GM23338 (cell line): ENCODE measurements around the gene SH2D5. TPM values are rescaled to one million over a fixed set of nuclear protein-coding genes. Genes with fewer than 3 reads are reported as not detected.

Experiments
- ATAC-seq: fragments of 200-7000 bp; cut with Tn5 transposase; 3 replicates; pipeline ENCODE4 v1.9.1; 2020
- DNase-seq: peaks from one replicate; pipeline ENCODE4 v3.0.0-alpha.2; 2015; ENCODE audit warnings: low spot score
- H2AFZ ChIP-seq: fragments of 200-600 bp; sonication (generic); 2 replicates; pipeline ENCODE4 v1.8.0; 2016; ENCODE audit warnings: antibody characterized with exemption, mild to moderate bottlenecking, moderate library complexity
- H3F3A ChIP-seq: fragments of 200-600 bp; sonication (generic); replicated peaks from 2 replicates; pipeline ENCODE4 v1.8.0; 2017; ENCODE audit warnings: antibody characterized with exemption, mixed run types, low read depth
- H3K27ac ChIP-seq: fragments of 200-600 bp; sonication (generic); 2 replicates; pipeline ENCODE4 v1.6.1; 2016; ENCODE audit warnings: low read depth
- H3K27me3 ChIP-seq: fragments of 200-600 bp; sonication (generic); 2 replicates; pipeline ENCODE4 v1.8.0; 2016; ENCODE audit warnings: mild to moderate bottlenecking, mixed run types, moderate library complexity; ENCODE audit not compliant: insufficient read depth
- H3K36me3 ChIP-seq: fragments of 200-600 bp; sonication (generic); 2 replicates; pipeline ENCODE4 v1.8.0; 2016; ENCODE audit warnings: mild to moderate bottlenecking; ENCODE audit not compliant: insufficient read depth
- H3K4me1 ChIP-seq: fragments of 200-600 bp; sonication (generic); 2 replicates; pipeline ENCODE4 v1.8.0; 2016; ENCODE audit warnings: mild to moderate bottlenecking, moderate library complexity; ENCODE audit not compliant: insufficient read depth
- H3K4me2 ChIP-seq: fragments of 200-600 bp; sonication (generic); 2 replicates; pipeline ENCODE4 v1.7.1; 2017; ENCODE audit warnings: mixed run types
- H3K4me3 ChIP-seq: fragments of 200-600 bp; sonication (generic); 2 replicates; pipeline ENCODE4 v1.6.1; 2016; ENCODE audit warnings: mixed run types
- H3K79me2 ChIP-seq: fragments of 200-600 bp; sonication (generic); replicated peaks from 2 replicates; pipeline ENCODE4 v1.8.0; 2017; ENCODE audit warnings: mild to moderate bottlenecking; ENCODE audit not compliant: insufficient read depth
- H3K9me2 ChIP-seq: fragments of 200-600 bp; sonication (generic); 2 replicates; pipeline ENCODE4 v1.8.0; 2017; ENCODE audit not compliant: insufficient read depth
- H4K20me1 ChIP-seq: fragments of 200-600 bp; sonication (generic); replicated peaks from 2 replicates; pipeline ENCODE4 v1.8.0; 2017; ENCODE audit warnings: mild to moderate bottlenecking; ENCODE audit not compliant: insufficient read depth
- H3K27ac Mint-ChIP-seq: 2 replicates; pipeline ENCODE4 v1.8.0; 2020; ENCODE audit warnings: inconsistent platforms, mild to moderate bottlenecking, moderate library complexity, mixed read lengths
- H3K27me3 Mint-ChIP-seq: 3 replicates; pipeline ENCODE4 v1.8.0; 2022; ENCODE audit warnings: low read depth, mild to moderate bottlenecking, moderate library complexity, mixed read lengths, inconsistent platforms; ENCODE audit not compliant: insufficient read depth, poor library complexity
- H3K36me3 Mint-ChIP-seq: 3 replicates; pipeline ENCODE4 v1.8.0; 2021; ENCODE audit warnings: low read depth, mild to moderate bottlenecking, inconsistent platforms, moderate library complexity, mixed read lengths
- H3K4me1 Mint-ChIP-seq: 3 replicates; pipeline ENCODE4 v1.8.0; 2020; ENCODE audit warnings: mild to moderate bottlenecking, inconsistent platforms, mixed read lengths
- H3K4me3 Mint-ChIP-seq: 3 replicates; pipeline ENCODE4 v1.8.0; 2021; ENCODE audit warnings: moderate library complexity, mild to moderate bottlenecking, inconsistent platforms, mixed read lengths
- H3K9me3 Mint-ChIP-seq: 3 replicates; pipeline ENCODE4 v1.8.0; 2020; ENCODE audit warnings: moderate library complexity, mild to moderate bottlenecking, inconsistent platforms, mixed read lengths
- CREB1 ChIP-seq: fragments of 250-450 bp; sonication (Bioruptor Pico); IDR thresholded peaks from 2 replicates; pipeline ENCODE4 v1.5.0; 2020; ENCODE audit warnings: low read depth, mild to moderate bottlenecking, moderate library complexity
- EZH2 ChIP-seq: fragments of 200-600 bp; sonication (generic); IDR thresholded peaks from one replicate; pipeline ENCODE4 v1.8.0; 2017; ENCODE audit warnings: antibody characterized with exemption, mild to moderate bottlenecking, low read depth; ENCODE audit not compliant: unreplicated experiment
- NANOG ChIP-seq: IDR thresholded peaks from 2 replicates; pipeline ENCODE4 v1.6.1; 2016; ENCODE audit warnings: antibody characterized with exemption, borderline replicate concordance
- POLR2AphosphoS5 ChIP-seq: IDR thresholded peaks from 2 replicates; pipeline ENCODE4 v1.6.1; 2016; ENCODE audit warnings: antibody characterized with exemption, low read depth
- STAT1 ChIP-seq: IDR thresholded peaks from one replicate; pipeline ENCODE4 v1.6.1; 2016; ENCODE audit warnings: antibody characterized with exemption; ENCODE audit not compliant: unreplicated experiment
- ZNF114 ChIP-seq: fragments of 250-450 bp; sonication (Bioruptor Pico); IDR thresholded peaks from 2 replicates; pipeline ENCODE4 v1.5.0; 2020; ENCODE audit warnings: mild to moderate bottlenecking, moderate library complexity
- ZNF331 ChIP-seq: fragments of 250-450 bp; sonication (Bioruptor Pico); IDR thresholded peaks from 2 replicates; pipeline ENCODE4 v1.5.0; 2020; ENCODE audit warnings: low read depth, mild to moderate bottlenecking, moderate library complexity
- polyA plus RNA-seq: library from polyadenylated mRNA; unstranded; fragments of >200 nt; fragmentation: Nextera tagmentation; extraction: Ambion mirVana; gene quantifications from 2 replicates; pipeline ENCODE4 v1.2.1, GENCODE V29; 2016
- total RNA-seq: library from RNA; depleted of rRNA; stranded (reverse); fragments of >200 nt; shearing (Covaris generic); gene quantifications from 2 replicates; pipeline ENCODE4 v1.2.3, GENCODE V29; 2014
- TF ChIP-seq, protein P1 (sequence below): fragments of 250-450 bp; sonication (Bioruptor Pico); IDR thresholded peaks from 2 replicates; pipeline ENCODE4 v1.5.0; 2020; ENCODE audit warnings: mild to moderate bottlenecking, moderate library complexity
- TF ChIP-seq, protein P2 (sequence below), 2 experiments: fragments of 200-600 bp in 1 of 2; sonication (generic) in 1 of 2; conservative IDR thresholded peaks; 2 replicates each; pipeline versions ENCODE4 v1.5.1 to v1.6.1; 2016 to 2017; ENCODE audit warnings: antibody characterized with exemption in 2 of 2, low read depth in 2 of 2, mild to moderate bottlenecking in 2 of 2, moderate library complexity in 1 of 2
- TF ChIP-seq, protein P3 (sequence below): IDR thresholded peaks from 2 replicates; pipeline ENCODE4 v1.6.1; 2016; ENCODE audit warnings: antibody characterized with exemption
- TF ChIP-seq, protein P4 (sequence below): IDR thresholded peaks from one replicate; pipeline ENCODE4 v1.6.1; 2018; ENCODE audit warnings: antibody characterized with exemption; ENCODE audit not compliant: unreplicated experiment

The SH2D5 gene
- total and polyA plus RNA-seq, 2 experiments from 2014 or later: 5.0 to 24.8 TPM

- TF ChIP-seq, protein P1, sequence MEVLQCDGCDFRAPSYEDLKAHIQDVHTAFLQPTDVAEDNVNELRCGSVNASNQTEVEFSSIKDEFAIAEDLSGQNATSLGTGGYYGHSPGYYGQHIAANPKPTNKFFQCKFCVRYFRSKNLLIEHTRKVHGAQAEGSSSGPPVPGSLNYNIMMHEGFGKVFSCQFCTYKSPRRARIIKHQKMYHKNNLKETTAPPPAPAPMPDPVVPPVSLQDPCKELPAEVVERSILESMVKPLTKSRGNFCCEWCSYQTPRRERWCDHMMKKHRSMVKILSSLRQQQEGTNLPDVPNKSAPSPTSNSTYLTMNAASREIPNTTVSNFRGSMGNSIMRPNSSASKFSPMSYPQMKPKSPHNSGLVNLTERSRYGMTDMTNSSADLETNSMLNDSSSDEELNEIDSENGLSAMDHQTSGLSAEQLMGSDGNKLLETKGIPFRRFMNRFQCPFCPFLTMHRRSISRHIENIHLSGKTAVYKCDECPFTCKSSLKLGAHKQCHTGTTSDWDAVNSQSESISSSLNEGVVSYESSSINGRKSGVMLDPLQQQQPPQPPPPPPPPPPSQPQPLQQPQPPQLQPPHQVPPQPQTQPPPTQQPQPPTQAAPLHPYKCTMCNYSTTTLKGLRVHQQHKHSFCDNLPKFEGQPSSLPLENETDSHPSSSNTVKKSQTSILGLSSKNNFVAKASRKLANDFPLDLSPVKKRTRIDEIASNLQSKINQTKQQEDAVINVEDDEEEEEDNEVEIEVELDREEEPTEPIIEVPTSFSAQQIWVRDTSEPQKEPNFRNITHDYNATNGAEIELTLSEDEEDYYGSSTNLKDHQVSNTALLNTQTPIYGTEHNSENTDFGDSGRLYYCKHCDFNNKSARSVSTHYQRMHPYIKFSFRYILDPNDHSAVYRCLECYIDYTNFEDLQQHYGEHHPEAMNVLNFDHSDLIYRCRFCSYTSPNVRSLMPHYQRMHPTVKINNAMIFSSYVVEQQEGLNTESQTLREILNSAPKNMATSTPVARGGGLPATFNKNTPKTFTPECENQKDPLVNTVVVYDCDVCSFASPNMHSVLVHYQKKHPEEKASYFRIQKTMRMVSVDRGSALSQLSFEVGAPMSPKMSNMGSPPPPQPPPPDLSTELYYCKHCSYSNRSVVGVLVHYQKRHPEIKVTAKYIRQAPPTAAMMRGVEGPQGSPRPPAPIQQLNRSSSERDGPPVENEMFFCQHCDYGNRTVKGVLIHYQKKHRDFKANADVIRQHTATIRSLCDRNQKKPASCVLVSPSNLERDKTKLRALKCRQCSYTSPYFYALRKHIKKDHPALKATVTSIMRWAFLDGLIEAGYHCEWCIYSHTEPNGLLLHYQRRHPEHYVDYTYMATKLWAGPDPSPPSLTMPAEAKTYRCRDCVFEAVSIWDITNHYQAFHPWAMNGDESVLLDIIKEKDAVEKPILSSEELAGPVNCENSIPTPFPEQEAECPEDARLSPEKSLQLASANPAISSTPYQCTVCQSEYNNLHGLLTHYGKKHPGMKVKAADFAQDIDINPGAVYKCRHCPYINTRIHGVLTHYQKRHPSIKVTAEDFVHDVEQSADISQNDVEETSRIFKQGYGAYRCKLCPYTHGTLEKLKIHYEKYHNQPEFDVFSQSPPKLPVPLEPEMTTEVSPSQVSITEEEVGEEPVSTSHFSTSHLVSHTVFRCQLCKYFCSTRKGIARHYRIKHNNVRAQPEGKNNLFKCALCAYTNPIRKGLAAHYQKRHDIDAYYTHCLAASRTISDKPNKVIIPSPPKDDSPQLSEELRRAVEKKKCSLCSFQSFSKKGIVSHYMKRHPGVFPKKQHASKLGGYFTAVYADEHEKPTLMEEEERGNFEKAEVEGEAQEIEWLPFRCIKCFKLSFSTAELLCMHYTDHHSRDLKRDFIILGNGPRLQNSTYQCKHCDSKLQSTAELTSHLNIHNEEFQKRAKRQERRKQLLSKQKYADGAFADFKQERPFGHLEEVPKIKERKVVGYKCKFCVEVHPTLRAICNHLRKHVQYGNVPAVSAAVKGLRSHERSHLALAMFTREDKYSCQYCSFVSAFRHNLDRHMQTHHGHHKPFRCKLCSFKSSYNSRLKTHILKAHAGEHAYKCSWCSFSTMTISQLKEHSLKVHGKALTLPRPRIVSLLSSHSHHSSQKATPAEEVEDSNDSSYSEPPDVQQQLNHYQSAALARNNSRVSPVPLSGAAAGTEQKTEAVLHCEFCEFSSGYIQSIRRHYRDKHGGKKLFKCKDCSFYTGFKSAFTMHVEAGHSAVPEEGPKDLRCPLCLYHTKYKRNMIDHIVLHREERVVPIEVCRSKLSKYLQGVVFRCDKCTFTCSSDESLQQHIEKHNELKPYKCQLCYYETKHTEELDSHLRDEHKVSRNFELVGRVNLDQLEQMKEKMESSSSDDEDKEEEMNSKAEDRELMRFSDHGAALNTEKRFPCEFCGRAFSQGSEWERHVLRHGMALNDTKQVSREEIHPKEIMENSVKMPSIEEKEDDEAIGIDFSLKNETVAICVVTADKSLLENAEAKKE (CRISPR knock-in tag): no peak
- no peak for TF ChIP-seq POLR2AphosphoS5
- no peak for TF ChIP-seq CREB1
- TF ChIP-seq ZNF331 (CRISPR knock-in tag): no peak
- TF ChIP-seq STAT1: no peak
- no peak for TF ChIP-seq ZNF114 (CRISPR knock-in tag)
- TF ChIP-seq EZH2: no peak
These were observed 40.6 kb downstream of the SH2D5 start (continued) for GRCh38 chr1:20691872-20692271.

- no peak for ATAC-seq
- H3K4me3 Mint-ChIP-seq: no peak overlapping the region
- TF ChIP-seq STAT1 (no peak), POLR2AphosphoS5 (no peak), EZH2 (no peak), NANOG (no peak), ZNF331 (CRISPR knock-in tag) (no peak), ZNF114 (CRISPR knock-in tag) (no peak), CREB1 (no peak)
- TF ChIP-seq, protein P2, sequence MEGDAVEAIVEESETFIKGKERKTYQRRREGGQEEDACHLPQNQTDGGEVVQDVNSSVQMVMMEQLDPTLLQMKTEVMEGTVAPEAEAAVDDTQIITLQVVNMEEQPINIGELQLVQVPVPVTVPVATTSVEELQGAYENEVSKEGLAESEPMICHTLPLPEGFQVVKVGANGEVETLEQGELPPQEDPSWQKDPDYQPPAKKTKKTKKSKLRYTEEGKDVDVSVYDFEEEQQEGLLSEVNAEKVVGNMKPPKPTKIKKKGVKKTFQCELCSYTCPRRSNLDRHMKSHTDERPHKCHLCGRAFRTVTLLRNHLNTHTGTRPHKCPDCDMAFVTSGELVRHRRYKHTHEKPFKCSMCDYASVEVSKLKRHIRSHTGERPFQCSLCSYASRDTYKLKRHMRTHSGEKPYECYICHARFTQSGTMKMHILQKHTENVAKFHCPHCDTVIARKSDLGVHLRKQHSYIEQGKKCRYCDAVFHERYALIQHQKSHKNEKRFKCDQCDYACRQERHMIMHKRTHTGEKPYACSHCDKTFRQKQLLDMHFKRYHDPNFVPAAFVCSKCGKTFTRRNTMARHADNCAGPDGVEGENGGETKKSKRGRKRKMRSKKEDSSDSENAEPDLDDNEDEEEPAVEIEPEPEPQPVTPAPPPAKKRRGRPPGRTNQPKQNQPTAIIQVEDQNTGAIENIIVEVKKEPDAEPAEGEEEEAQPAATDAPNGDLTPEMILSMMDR (conservative IDR thresholded peaks at IDR 0.05; ENCODE audit: low read depth in 2 of 2): no peak
- TF ChIP-seq, protein P3, sequence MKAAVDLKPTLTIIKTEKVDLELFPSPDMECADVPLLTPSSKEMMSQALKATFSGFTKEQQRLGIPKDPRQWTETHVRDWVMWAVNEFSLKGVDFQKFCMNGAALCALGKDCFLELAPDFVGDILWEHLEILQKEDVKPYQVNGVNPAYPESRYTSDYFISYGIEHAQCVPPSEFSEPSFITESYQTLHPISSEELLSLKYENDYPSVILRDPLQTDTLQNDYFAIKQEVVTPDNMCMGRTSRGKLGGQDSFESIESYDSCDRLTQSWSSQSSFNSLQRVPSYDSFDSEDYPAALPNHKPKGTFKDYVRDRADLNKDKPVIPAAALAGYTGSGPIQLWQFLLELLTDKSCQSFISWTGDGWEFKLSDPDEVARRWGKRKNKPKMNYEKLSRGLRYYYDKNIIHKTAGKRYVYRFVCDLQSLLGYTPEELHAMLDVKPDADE: no peak
- TF ChIP-seq, protein P4, sequence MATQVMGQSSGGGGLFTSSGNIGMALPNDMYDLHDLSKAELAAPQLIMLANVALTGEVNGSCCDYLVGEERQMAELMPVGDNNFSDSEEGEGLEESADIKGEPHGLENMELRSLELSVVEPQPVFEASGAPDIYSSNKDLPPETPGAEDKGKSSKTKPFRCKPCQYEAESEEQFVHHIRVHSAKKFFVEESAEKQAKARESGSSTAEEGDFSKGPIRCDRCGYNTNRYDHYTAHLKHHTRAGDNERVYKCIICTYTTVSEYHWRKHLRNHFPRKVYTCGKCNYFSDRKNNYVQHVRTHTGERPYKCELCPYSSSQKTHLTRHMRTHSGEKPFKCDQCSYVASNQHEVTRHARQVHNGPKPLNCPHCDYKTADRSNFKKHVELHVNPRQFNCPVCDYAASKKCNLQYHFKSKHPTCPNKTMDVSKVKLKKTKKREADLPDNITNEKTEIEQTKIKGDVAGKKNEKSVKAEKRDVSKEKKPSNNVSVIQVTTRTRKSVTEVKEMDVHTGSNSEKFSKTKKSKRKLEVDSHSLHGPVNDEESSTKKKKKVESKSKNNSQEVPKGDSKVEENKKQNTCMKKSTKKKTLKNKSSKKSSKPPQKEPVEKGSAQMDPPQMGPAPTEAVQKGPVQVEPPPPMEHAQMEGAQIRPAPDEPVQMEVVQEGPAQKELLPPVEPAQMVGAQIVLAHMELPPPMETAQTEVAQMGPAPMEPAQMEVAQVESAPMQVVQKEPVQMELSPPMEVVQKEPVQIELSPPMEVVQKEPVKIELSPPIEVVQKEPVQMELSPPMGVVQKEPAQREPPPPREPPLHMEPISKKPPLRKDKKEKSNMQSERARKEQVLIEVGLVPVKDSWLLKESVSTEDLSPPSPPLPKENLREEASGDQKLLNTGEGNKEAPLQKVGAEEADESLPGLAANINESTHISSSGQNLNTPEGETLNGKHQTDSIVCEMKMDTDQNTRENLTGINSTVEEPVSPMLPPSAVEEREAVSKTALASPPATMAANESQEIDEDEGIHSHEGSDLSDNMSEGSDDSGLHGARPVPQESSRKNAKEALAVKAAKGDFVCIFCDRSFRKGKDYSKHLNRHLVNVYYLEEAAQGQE: no peak
These were observed 42.9 kb downstream of the SH2D5 start for GRCh38 chr1:20689645-20690056.

More at GRCh38 chr1:20689645-20690056, 42.9 kb downstream of the SH2D5 start:
- Histone ChIP-seq H3K4me3 (no peak overlapping the region), H3K79me2 (no peaks in the 10 kb centered on the region), H3K27me3 (no peaks in the 10 kb centered on the region), H3K4me2 (no peak overlapping the region), H4K20me1 (no peaks in the 10 kb centered on the region), H3F3A (no peaks in the 10 kb centered on the region), H3K9me2 (no peaks in the 10 kb centered on the region), H3K27ac (no peak overlapping the region), H2AFZ (no peak overlapping the region), H3K36me3 (no peaks in the 10 kb centered on the region), H3K4me1 (no peaks in the 10 kb centered on the region)
- Mint-ChIP-seq H3K27me3 (peaks cover 12% of the 10 kb centered on the region), H3K27ac (no peak overlapping the region), H3K36me3 (peaks cover 10% of the 10 kb centered on the region; the same call in 2 of the 3 replicates), H3K4me1 (peaks cover 4% of the 10 kb centered on the region; the same call in 2 of the 3 replicates), H3K9me3 (peaks cover 2% of the 10 kb centered on the region; the same call in 1 of the 3 replicates)
- no peak for DNase-seq
